Renal pelvis (tissue), 4 donors: ENCODE results near the gene PRORP. TPM values are rescaled to one million over a fixed set of nuclear protein-coding genes. Genes with fewer than 3 reads are reported as not detected.
A peak's percentile ranks its signal among the peaks of the same experiment; 100 is the strongest.
"Not testable (repeated sequence)": the region's sequence is repeated elsewhere in the genome, so short reads cannot be mapped to it uniquely, and the experiment has no call there.

Source experiments
- DNase-seq: peaks from one replicate; pipeline ENCODE4 v3.0.0-alpha.2; 2013
- polyA plus RNA-seq, 3 donors: library from polyadenylated mRNA; unstranded; fragments of 120-200 nt; gene quantifications; one replicate each; pipeline ENCODE4 v1.2.1, GENCODE V29; 2013; ENCODE audit not compliant: insufficient read length in 3 of 3

PRORP gene
- polyA plus RNA-seq, 3 donors, result 25.9 to 32.1 (median 26.8) TPM

DNA sequence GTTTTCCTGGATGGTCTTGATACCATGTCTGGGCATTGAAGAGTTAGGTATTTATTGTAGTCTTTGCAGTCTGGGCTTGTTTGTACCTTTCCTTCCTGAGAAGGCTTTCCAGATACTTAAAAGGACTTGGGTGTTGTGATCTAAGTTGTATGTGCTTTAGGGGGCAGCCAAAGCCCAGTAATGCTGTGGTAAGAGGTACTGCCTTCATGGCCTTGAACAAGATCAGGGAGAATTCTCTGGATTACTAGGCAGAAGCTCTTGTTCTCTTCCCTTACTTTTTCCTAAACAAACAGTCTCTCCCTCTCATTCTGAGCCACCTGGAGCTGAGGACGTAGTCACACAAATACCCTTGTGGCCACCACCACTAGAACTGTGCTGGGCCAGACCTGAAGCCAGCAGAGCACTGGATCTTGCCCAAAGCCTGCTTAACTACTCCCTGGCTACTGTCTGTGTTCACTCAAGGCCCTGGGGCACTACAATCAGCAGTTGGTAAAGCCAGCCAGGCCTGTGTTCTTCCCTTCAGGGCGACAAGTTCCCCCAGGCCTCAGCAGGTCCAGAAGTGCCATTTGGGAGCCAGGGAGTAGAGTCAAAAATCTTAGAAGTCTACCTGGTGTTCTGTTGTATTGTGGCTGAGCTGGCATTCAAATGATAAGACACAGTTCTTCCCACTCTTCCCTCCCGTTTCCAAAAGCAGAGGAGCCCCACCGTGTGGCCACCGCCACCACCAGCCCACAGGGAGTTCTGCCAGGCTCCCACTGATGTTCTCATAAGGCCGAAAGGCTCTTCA, 11.4 kb downstream of the PRORP start:
- no peak for DNase-seq

DNA sequence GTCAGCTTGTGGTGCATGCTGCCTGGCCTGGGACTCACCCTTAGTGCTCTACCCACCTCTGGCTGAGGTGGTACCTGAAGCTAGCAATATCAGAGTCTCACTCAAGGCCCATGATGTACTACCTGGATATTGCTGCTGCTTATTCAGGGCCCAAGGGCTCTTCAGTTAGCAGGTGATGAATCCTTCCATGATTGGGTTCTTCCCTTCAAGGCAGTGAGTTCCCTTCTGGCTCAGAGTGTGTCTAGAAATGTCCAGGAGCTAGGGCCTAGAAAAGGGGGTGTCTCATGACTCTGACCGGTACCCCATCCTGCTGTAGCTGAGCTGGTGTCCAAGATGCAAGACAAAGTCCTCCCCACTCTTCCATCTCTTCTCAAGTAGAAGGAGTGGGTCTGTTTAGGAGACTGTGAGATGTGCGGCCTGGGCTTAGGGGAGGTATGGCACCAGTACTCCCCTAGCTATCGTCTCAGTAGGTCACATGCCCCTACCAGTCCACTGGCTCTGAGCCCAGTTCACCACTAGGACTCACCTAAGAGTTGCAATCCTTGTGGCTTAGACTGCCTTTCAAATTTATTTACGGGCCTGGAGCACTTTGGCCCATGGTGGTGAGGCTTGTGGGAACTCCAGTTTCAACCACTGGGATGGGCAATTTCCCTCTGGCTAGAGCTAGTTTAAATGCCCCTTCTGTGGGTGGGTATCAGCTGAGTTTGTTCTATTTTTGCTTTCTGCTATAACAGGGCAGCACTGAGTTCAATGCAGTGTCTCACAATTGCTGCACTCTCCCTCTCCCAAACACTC, 12.2 kb downstream of the PRORP start:
- no peak for DNase-seq

DNA sequence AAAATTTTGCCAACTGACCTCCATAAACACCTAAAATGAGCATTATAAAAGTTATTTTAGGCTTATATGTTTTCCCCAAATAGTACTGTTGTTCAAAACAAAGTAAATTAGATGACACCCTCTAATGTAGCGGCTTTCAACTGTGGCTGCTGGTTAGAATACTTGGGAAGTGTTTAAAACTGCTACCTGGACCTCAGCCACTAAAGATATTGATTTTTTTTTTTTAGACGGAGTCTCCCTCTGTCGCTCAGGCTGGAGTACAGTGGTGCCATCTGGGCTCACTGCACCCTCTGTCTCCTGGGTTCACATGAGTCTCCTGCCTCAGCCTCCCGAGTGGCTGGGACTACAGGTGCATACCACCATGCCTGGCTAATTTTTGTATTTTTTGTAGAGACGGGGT, 16.2 kb downstream of the PRORP start:
- DNase-seq, result no peak

DNA sequence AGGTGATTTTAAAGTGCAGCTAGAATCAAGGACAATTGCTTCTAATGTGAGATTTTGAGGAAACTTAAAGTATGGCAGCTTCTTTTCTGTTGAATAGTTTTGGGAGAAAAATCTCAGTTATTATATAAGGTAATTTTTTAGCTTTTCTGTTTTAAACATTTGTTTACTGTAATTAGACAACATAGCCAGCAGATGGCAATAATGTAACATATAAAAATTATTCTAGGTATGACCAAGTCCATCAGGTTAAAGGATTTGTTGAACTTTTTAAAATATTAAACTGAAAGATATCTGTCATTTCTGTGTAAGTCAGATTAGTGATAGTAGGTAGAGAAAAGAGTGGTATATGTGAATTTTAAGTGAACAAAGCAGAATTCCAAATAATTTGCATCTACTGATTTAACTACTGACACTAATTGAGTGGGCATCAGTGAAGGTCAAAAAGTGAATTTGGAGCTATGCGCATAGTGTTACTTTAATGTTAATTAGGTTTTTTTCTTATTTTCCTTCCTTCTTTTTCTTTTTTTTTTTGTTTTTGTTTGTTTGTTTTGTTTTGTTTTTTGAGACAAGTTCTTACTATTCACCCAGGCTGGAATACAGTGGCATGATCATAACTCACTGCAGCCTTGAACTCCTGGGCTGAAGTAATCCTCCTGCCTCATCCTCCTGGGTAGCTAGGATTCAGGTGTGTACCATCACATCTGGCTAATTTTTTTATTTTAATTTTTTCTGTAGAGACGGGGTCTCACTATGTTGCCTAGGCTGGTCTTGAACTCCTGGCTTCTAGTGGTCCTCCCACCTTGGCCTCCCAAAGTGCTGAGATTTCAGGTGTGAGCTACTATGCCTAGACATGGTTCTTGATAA, 18.6 kb downstream of the PRORP start:
- DNase-seq, result no peak

DNA sequence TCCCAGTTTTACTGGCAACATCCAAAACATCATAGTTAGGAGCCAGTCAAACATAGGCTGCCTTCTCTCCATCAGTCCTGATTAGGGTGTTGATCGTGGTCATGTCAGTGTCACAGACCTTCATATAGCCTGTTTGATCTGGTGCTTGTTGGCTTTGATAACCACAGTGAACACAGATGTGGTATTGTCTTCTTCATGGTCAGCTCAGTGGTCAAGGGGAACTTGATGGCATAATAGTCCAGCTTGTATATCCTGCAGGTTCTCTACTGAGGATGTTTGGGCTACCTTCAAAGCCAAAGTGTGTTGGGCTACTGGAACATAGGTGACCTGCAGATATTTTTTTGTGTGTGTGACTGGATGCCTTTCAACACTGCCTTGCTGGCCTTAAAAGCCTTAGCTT, 21.7 kb downstream of the PRORP start:
- no peak for DNase-seq

DNA sequence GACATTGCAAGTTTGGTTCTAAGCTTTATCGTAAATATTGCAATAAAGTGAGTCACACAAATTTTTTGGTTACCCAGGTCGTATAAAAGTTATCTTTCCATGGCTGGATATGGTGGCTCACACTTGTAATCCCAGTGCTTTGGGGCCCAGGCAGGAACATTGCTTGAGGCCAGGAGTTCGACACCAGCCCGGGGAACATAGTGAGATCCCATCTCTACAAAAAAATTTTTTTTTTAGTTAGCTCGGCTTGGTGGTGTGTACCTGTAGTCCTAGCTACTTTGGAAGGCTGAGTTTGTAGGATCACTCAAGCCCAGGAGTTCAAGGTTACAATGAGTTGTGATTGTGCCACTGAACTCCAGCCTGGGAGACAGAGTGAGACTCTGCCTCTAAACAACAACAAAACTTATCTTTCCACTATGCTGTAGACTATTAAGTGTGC, 24.4 kb downstream of the PRORP start:
- DNase-seq, result no peak

DNA sequence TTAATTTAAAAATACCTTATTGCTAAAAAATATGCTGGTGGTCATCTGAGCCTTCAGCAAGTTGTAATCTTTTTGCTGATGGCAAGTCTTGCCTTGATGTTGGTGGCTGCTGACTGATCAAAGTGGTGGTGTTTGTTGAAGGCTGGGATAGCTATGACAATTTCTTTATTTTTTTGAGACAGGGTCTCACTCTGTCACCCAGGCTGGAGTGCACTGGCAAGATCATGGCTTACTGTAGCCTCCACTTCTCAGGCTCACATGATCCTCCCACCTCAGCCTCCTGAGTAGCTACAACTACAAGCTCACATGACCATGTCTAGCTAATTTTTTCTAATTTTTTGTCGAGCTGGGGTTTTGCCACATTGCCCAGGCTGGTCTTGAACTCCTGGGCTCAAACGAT, 24.8 kb downstream of the PRORP start:
- DNase-seq, result no peak

DNA sequence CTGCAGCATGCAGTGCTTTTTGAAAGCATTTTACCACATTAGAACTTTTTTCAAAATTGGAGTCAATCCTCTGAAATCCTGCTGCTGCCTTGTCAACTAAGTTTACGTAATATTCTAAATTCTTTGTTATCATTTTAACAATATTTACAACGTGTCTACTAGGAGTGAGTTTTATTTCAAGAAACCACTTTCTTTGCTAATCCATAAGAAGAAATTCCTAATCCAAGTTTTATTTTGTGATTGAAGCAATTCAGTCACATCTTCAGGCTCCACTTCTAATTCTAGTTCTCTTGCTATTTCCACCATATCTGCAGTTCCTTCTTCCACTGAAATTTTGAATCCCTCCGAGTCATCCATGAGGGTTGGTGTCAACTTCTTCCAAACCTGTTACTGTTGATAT, 25.4 kb downstream of the PRORP start:
- DNase-seq, result no peak

DNA sequence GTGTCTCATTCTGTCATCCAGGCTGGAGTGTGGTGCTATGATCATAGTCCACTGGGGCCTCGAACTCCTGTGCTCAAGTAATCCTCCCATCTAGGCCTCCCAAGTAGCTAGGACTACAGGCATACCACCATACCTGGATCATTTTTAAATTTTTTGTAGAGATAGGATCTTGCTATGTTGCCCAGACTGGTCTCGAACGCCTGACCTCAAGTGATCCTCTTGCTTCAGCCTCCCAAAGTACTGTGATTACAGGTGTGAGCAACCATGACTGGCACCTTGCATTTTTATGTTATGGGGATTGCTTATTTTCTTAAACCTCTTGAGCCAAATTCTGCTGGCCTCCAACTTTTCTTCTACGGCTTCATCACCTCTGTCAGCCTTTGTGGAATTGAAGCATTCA, 26.9 kb downstream of the PRORP start:
- DNase-seq, result no peak

DNA sequence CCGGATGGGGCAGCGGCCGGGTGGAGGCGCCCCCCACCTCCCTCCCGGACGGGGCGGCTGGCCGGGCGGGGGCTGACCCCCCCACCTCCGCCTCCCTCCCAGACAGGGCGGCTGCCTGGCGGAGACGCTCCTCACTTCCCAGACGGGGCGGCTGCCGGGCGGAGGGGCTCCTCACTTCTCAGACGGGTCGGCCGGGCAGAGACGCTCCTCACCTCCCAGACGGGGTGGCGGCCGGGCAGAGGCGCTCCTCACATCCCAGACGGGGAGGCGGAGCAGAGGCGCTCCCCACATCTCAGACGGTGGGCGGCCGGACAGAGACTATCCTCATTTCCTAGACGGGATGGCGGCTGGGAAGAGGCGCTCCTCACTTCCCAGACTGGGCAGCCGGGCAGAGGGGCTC, 30.2 kb downstream of the PRORP start:
- not testable (repeated sequence) for DNase-seq

DNA sequence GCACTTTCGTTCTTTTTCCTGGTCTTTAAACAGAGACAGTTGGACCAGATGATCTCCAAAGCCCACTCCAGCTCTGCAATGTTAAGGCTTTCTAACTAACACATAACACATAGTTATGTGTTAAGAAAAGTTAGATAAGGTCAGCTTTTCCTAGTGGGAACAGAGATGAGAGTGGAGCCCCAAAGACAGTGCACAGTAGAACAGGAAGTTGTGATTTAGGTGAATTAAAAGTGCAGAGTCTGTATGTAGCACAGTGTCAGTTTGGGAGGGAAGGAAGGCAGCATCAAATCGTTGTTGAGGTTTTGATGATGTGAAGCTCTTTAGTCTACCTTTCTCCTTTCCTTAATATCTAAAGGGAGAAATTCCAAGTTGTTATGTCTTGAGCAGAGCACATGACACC, 31.7 kb downstream of the PRORP start:
- DNase-seq, result no peak

DNA sequence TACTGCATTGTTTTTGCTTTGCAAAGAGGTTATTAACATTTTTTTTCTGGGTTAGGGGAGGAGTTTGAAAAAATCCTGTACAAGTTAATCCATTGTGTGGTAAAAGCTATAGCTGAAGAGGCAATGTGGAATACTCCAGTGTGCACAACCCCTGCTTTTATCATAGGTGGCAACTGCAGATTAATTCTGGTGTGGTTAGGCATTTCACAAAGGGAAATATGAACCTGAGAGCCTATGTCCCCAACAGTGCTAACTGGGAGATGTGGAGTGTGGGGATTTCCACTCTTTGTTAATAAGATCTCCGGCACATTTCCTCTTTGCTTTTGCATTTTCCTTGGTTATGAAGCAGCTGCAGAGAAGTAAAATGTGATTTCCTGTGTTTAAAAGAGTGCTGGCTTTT, 33.6 kb downstream of the PRORP start:
- DNase-seq, result no peak

DNA sequence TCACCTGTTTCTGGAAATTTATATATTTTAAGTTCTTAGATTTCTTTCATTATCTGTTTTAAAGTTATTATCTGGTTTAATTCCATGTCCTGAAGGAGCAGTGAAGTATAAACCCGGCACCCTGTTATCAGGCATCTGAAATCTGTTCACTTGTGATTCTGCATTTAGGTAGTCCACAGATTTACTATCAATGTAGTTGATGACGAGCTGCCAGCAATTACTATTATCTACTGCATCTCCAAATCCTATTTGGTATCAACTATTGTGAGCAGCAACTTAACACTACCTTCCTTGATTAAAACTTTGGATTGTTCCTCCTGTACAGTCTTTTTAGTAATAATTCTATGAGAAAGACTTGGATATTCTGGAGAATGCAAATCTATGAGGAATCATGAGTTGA, 36.1 kb downstream of the PRORP start:
- no peak for DNase-seq

DNA sequence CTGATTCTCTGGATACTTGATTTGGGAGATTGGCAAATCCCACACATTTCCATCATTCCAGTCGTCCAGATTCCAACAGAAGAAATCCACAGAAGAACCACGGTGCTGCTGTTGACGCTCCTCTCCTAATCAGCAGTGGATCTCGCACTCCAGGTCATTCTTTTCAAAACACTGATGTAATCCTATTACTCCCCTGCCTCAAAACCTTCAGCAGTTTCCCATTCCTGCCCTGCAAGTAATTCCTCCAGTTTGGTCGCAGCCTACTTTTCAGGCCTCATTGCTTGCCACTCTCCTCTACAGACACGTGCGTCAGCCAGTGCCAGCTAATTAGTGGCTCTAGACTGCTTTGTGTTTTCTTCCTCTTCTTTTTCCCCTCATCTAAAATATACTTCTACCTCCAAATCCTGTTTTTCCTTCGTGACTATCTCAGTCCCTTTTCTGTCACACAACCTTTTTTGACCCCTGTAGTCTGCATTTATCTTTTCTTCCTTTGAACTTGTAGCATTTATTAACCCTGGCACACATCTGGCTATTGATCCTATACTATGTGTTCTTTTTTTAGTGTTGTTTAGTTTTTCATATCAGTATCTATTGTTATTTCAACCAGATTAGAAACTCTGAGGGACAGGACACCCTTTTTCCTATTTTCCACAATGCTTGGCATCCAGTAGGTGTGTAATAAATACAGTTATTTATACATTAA, 36.8 kb downstream of the PRORP start:
- peak; percentile 43 for DNase-seq

DNA sequence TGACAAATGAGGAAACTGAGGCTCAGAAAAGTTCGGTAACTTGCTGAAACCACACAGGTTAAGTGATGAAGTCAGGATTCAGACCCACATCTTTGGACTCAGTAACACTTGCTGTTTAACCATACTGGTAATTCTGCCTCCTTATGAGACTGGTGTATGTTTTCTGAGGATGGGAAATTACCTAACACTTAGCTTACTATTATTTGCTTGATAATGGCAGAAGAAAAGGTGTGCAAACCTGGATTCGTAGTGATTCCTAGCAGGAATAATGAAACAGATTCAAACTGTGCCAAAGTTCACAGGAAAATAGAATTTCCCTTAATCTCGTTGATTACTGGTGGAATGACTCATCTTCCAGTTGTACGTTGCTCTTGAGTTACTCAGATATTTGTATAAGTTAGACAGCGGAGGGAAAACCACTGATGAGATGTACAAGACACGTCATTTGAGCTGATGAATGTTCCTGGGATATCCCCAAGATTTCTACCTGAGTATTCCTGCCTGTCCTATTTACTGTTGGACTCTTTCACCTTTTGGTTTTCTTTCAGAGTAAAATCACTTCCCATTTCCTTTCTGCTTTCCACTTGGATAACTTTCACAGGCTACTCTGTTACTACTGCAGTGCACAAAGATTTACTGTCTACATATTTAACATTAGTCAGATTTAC, 37.5 kb downstream of the PRORP start:
- DNase-seq, result no peak

DNA sequence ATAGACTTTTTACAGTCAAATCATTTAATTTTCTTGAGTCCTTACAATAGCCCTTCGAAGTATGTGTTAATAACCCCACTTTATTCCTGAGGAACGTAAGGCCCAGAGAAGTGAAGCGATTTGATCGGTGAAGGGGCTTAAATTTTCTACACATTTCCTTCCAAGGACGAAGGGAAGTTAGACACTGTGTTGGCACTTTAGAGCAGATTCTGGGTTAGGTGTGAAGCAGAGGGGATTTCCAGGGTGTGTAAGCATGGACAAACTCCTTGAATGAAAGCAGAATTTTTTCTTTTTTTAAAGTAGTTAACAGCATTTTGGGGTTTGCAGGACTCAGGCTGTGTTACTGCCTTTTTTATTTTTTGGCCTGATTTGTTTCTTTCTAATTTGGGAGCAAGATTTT, 38.9 kb downstream of the PRORP start:
- DNase-seq, result no peak

DNA sequence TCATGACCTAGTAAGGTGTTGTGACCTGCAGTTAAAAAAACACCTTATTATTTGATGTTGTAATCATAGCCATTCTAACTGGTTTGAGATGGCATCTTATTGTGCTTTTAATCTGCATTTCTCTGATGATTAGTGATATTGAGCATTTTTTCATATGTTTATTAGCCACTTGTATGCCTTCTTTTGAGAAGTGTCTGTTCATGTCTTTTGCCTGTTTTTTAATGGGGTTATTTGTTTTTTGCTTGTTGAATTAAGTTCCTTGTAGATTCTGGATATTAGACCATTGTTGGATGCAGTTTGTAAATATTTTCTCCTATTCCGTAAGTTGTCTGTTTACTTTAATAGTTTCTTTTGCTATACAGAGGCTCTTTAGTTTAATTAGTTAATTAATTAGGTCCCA, 41.0 kb downstream of the PRORP start:
- no peak for DNase-seq

DNA sequence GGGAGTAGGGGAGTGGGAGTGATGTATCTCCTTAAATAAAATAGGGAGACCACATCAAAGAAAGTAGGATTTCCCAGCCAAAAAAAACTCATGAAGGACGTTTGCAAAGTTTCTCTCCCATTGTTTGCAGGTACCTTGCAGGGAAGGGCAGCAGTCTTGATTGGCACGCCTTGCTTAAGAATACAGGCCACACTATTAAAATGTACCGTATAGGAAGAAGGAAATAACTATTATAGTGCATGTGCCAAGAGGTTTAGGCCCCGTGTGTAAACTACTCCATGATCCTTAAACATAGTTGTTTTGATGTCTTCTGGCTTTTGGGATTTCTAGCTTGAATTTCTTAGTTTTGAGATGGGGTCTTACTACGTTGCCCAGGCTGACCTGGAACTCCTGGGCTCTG, 42.5 kb downstream of the PRORP start:
- no peak for DNase-seq

DNA sequence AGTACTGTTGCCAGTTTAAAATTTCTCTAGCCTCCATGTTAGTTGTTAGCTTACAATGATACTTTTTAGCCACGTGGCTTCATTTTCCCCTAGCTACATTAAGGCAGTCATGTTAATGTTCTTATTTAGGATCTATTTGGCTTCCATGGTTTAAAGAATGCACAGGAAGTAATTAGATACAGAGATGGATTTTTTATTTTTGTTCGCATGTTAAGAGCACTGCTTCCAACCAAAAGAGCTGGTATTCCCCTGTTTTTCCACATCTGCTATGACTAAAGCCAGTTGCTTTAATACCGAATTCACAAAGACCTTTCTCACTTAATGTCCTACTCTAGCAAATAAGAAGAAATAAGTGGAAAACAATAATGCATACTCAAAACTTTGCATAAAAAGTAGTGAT, 45.1 kb downstream of the PRORP start:
- no peak for DNase-seq
